Fibroblast of the aortic adventitia (primary cell): ENCODE data around the gene TSEN2. TPM values are rescaled to one million over a fixed set of nuclear protein-coding genes. Genes with fewer than 3 reads are reported as not detected.
"Not testable (repeated sequence)": the region's sequence is repeated elsewhere in the genome, so short reads cannot be mapped to it uniquely, and the experiment has no call there.

Source experiments
- DNase-seq: peaks from one replicate; pipeline ENCODE4 v3.0.0-alpha.2; 2010; ENCODE audit warnings: low read depth
- H3K4me3 ChIP-seq: 2 replicates; pipeline ENCODE4 v1.5.1; 2011; ENCODE audit warnings: low read depth, mild to moderate bottlenecking, control low read depth, low read length, moderate library complexity
- total RNA-seq: library from RNA; depleted of rRNA; stranded (reverse); fragments of >200 nt; gene quantifications from 2 replicates; pipeline ENCODE4 v1.2.3, GENCODE V29; 2012; ENCODE audit warnings: low replicate concordance
- TF ChIP-seq, protein P1 (sequence below): IDR thresholded peaks from 2 replicates; pipeline ENCODE4 v1.5.1; 2011; ENCODE audit warnings: mild to moderate bottlenecking, low read length, control low read depth, inconsistent platforms; ENCODE audit not compliant: insufficient read depth

Gene TSEN2
- total RNA-seq, 1 donor = 17.7 TPM

DNA sequence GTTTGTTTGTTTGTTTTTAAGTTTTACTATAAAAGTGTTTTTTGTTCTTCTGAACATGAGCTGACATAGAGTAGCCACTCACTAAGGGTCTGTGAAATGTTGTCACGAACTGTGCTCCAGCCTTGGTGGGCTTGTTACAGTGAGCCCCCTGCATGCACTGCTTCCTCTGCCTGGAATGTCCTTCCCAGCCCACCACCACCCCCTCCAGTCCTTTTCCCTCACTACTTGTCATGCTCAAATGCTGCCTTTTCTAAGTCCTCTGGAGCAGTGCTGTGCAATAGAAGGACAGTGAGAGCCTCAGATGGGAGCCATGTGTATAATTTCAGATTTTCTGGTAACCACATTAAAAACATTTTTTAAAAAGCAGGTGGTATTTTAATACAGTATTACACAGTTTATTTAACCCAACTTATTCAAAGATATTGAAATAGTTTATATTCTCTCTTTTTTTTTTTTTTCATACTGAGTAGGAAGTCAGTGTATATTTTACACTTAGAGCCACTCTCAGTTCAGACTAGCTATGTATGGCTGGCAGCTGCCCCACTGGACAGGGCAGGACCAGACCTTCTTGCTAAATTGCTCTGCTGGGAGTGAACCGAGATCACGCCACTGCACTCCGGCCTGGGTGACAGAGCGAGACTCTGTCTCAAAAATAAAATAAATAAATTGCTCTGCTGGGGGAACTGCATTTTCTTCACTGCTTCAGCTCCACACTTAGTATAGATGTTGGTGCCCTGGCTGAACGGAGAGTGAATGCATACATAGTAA, 34.2 kb downstream of the TSEN2 start:
- no peak overlapping the region for H3K4me3 ChIP-seq
- no peak for DNase-seq
- TF ChIP-seq, protein P1, sequence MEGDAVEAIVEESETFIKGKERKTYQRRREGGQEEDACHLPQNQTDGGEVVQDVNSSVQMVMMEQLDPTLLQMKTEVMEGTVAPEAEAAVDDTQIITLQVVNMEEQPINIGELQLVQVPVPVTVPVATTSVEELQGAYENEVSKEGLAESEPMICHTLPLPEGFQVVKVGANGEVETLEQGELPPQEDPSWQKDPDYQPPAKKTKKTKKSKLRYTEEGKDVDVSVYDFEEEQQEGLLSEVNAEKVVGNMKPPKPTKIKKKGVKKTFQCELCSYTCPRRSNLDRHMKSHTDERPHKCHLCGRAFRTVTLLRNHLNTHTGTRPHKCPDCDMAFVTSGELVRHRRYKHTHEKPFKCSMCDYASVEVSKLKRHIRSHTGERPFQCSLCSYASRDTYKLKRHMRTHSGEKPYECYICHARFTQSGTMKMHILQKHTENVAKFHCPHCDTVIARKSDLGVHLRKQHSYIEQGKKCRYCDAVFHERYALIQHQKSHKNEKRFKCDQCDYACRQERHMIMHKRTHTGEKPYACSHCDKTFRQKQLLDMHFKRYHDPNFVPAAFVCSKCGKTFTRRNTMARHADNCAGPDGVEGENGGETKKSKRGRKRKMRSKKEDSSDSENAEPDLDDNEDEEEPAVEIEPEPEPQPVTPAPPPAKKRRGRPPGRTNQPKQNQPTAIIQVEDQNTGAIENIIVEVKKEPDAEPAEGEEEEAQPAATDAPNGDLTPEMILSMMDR = no peak

DNA sequence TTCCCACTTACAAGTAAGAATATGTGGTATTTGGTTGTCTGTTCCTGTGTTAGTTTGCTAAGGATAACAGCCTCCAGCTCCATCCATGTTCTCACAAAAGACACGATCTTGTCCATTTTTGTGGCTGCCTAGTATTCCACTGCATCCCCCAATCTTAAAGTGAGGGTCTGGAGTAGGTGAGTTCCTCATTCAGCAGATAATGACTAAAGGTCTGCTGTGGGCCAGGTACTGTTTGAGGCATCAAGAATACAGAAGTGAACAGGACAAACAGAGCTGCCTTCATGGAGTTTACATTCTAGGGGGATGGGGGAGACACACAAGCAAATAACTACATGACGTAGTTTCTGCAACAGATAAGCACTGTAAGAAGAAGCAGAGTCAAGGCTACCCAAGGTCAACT, 36.7 kb downstream of the TSEN2 start:
- TF ChIP-seq, protein P1 = no peak
- no peak overlapping the region for H3K4me3 ChIP-seq
- DNase-seq = no peak

DNA sequence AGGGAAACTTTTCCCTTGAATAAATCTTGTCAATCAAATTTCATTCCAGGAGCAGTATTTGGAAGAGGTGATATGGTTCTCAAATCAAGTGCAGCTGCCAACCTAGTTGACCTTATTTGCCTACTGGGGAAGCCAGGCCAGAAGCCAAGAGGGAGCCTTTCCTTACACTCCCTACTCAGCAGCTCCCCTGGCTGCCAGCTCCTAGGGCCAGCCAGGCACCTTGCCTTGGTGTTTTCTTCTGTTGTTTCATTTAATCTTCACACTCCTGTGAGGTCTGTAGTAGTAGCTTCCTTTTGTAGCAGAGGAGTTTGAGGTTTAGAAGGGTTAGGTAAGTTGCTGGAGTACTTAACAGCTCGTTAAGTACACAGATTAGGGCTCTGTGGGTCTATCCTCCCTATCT, 38.4 kb downstream of the TSEN2 start:
- H3K4me3 ChIP-seq = no peak overlapping the region
- no peak for DNase-seq
- TF ChIP-seq, protein P1 = no peak

DNA sequence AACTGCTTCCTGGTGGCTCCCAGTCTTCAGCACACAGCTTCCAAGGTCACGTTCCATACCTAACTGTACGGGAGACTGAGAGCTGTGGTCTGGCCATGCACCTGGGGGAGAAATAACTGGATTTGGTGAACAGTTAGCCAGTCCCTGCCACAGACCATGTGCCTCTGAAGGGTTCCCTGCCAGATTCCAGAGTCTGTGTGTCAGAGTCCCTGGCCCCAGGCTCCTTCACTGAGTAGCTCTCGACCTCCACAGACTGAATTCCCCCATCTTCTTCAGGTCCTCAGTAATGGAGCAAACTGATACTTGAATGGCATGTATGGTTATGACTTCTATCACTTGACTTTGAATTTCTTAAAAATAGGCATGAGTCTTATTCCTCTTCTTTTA, 43.5 kb downstream of the TSEN2 start:
- DNase-seq = no peak
- TF ChIP-seq, protein P1 = no peak
- H3K4me3 ChIP-seq = no peak overlapping the region

DNA sequence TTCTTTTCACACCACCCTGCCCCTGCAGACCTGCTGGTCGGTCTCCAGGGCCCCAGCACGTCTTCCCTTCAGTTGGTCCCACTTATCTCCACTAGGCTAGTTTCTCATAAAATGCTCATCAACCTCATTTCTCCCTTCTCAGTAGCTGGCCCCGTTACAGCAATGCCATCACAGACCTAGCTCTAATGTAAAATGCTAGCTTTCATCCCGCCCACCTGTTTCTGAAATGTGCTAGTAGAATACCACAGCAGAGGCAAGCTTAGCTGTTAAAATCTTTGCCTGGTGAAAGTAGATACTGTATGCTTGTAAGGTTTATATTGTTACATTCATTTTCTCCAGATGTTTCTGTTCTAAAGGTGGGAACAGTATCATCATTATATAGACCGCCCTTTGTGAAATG, 47.9 kb downstream of the TSEN2 start:
- no peak overlapping the region for H3K4me3 ChIP-seq
- no peak for DNase-seq
- TF ChIP-seq, protein P1 = no peak

DNA sequence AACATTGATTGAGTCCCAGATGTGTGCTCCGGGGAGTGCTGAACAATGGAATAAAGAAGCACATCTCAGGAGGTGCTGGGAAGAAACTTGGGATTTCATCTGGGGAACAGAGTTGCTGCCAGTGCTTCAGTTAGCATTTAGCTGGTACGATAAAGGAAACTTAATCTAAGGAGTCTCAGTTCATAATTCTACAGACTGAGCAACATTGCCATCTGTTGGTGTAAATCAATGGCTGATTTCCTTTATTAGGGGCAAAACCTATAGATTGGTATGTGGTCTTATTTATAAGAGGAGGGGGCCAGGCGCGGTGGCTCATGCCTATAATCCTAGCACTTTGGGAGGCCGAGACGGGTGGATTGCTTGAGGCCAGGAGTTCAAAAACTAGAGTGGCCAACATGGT, 52.1 kb downstream of the TSEN2 start:
- TF ChIP-seq, protein P1 = peak; percentile 21
- peak; percentile 22 for DNase-seq
- H3K4me3 ChIP-seq = no peak overlapping the region

DNA sequence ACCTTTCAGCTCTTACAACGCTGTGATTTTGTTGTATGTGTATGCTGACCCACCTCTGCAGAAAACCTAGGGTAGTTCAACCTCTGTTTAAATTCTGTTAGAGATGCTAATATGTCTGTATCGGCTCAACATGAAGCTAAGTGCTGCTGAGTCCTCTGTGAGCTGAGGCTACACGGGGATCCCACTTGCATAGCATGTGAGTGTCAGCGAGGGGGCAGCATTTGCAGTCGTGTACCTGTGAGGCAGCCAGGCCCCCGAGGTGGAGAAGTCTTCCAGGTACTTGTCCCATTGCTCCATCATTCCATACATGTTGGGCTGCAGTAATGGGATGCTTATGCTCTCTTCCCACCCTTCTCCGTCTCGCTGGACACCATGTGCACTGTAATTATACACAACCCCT, 57.3 kb downstream of the TSEN2 start:
- H3K4me3 ChIP-seq = no peak overlapping the region
- TF ChIP-seq, protein P1 = peak; percentile 5
- no peak for DNase-seq

DNA sequence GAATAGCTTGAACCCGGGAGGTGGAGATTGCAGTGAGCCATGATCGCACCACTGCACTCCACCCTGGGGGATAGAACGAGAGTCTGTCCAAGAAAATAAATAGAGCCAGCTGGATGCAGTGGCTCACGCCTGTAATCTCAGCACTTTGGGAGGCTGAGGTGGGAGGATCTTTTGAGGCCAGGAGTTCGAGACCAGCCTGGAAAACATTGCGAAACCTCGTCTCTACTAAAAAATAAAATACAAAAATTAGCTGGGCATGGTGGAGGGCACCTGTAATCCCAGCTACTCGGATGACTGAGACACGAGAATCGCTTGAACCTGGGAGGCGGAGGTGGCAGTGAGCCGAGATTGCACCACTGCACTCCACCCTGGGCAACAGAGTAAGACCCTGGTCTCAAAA, 59.2 kb downstream of the TSEN2 start:
- DNase-seq, H3K4me3 ChIP-seq: not testable (repeated sequence)
